ENCODE data around the gene DCK. TPM values are rescaled to one million over a fixed set of nuclear protein-coding genes. Genes with fewer than 3 reads are reported as not detected.

The DCK gene
- total and polyA plus RNA-seq, 2 of the 4 experiments (the other 2 are of a cell fraction): 7.0 to 8.9 TPM

- Histone ChIP-seq H2BK15ac (ENCODE audit: low read depth, low read length) (no peak overlapping the region), H2BK20ac (ENCODE audit: low read depth, low read length) (no peak overlapping the region), H3K4me3 (ENCODE audit: insufficient read depth, low read depth, low read length) (no peak overlapping the region), H2AK9ac (replicated peaks; ENCODE audit: low read depth, low read length, poor library complexity) (no peak overlapping the region), H4K8ac (ENCODE audit: low read depth in 2 of 2, low read length in 2 of 2) (no peak overlapping the region), H4K91ac (ENCODE audit: insufficient read depth, low read depth, low read length) (no peak overlapping the region), H3K4me2 (ENCODE audit: low read depth, low read length) (no peak overlapping the region), H2BK120ac (ENCODE audit: low read depth, low read length) (no peak overlapping the region), H3K27me3 (ENCODE audit: control insufficient read depth, insufficient read depth, low read length) (no peaks in the 10 kb centered on the region), H3K79me1 (ENCODE audit: low read depth in 1 of 2, low read length in 2 of 2) (no peaks in the 10 kb centered on the region), H3K56ac (ENCODE audit: extremely low read depth, insufficient read depth, low read length) (no peak overlapping the region), H3K4me1 (ENCODE audit: control insufficient read depth, insufficient read depth, low read length) (no peaks in the 10 kb centered on the region), H3K14ac (replicated peaks; ENCODE audit: low read depth, low read length) (no peak overlapping the region), H3K36me3 (ENCODE audit: control insufficient read depth, insufficient read depth, low read length) (no peaks in the 10 kb centered on the region), H2AFZ (replicated peaks; ENCODE audit: low read length, poor library complexity) (no peak overlapping the region), H3K23ac (ENCODE audit: low read depth, low read length) (no peak overlapping the region), H3K18ac (ENCODE audit: low read depth, low read length) (no peak overlapping the region), H4K5ac (ENCODE audit: low read depth, low read length) (no peak overlapping the region), H3K9me3 (ENCODE audit: control insufficient read depth, insufficient read depth, low read length) (no peaks in the 10 kb centered on the region), H4K20me1 (ENCODE audit: insufficient read depth, low read length) (no peaks in the 10 kb centered on the region), H3K9me1 (ENCODE audit: insufficient read depth, low read length) (no peaks in the 10 kb centered on the region), H2AK5ac (ENCODE audit: low read depth, low read length) (no peak overlapping the region), H3K9ac (ENCODE audit: low read depth, low read length) (no peak overlapping the region), H3K27ac (ENCODE audit: insufficient read depth, low read length) (no peak overlapping the region), H3K4ac (ENCODE audit: low read depth, low read length) (no peak overlapping the region), H2BK5ac (ENCODE audit: low read depth, low read length, poor library complexity, severe bottlenecking) (no peak overlapping the region)
- in situ Hi-C loops (cut with MboI; ENCODE audit: low sequenced_read_pairs) (no loop called here), intact Hi-C loops (cut with micrococcal nuclease) (loop anchor here (5.0 kb wide), 1 partner anchor 660 kb away; no protein-coding TSS in a partner anchor), dilution Hi-C loops (cut with HindIII; ENCODE audit: low sequenced_read_pairs, unreplicated experiment) (no loop called here)
- DNase-seq (no peak), ATAC-seq (ENCODE audit: low read depth) (no peak)
- POLR2A ChIA-PET (ENCODE audit: unreplicated experiment): no interaction called here
- no peak for TF ChIP-seq ELK1 (IDR thresholded peaks at IDR 0.05; ENCODE audit: borderline replicate concordance, low read depth, low read length)
- no peak for TF ChIP-seq SMC3 (IDR thresholded peaks at IDR 0.05; ENCODE audit: low read depth, low read length)
- TF ChIP-seq RCOR1 (IDR thresholded peaks at IDR 0.05; ENCODE audit: insufficient replicate concordance, low read length): no peak
- no peak for TF ChIP-seq USF2 (IDR thresholded peaks at IDR 0.05; ENCODE audit: low read depth, low read length)
- no peak for TF ChIP-seq MXI1 (IDR thresholded peaks at IDR 0.05; ENCODE audit: borderline replicate concordance, low read depth, low read length)
- TF ChIP-seq FOS (IDR thresholded peaks at IDR 0.05; ENCODE audit: low read depth, low read length): no peak
- TF ChIP-seq POLR2A (IDR thresholded peaks at IDR 0.05; ENCODE audit: low read depth, low read length): no peak
- no peak for TF ChIP-seq CTCF (conservative IDR thresholded peaks at IDR 0.05; ENCODE audit: low read depth, low read length)
- TF ChIP-seq MAZ (IDR thresholded peaks at IDR 0.05; ENCODE audit: borderline replicate concordance, low read depth, low read length): no peak
- no peak for TF ChIP-seq CHD1 (IDR thresholded peaks at IDR 0.05; ENCODE audit: low read depth, low read length)
- TF ChIP-seq MAFK (IDR thresholded peaks at IDR 0.05; ENCODE audit: low read depth, low read length): no peak
- CTCF ChIA-PET: no interaction called here
- WGBS, 2 experiments (ENCODE audit: extremely low coverage in 2 of 2, insufficient read length in 1 of 2): no CpG with 5 or more reads among the region's 2 CpGs
- BruUV-seq (replicated peaks): no TSS peak
Measured at GRCh38 chr4:71052716-71053115, 59.3 kb downstream of the DCK start.
